ENCODE measurements around the gene VPS26B.
"Not testable (repeated sequence)": the region's sequence is repeated elsewhere in the genome, so short reads cannot be mapped to it uniquely, and the experiment has no call there.

VPS26B gene

GRCh38 chr11:134231958-134232659 is 7.6 kb downstream of the VPS26B start:
- in situ Hi-C loops (cut with HindIII; ENCODE audit: low sequenced_read_pairs) = no loop called here

DNA sequence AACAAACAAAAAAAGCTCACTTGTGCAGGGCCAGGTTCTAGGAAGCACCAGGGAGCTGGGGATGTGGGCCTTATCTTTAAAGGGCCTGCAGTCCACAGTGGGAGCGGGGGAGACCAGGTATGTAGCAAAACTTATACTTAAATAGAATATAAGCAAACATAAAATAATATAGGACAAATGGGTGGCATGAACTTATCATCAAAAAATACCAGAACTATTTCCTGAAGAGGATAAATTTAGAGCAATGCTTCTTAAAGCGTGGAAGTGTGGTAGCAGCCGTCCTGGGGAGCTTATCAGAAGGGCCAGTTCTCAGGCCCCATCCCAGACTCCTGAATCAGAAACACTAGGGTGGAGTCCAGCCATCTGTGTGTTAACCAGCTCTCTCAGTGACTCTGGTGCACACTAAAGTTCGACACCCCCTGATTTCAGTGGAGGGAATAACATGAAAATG is 9.3 kb downstream of the VPS26B start:
- in situ Hi-C loops (cut with HindIII; ENCODE audit: low sequenced_read_pairs) = no loop called here

GRCh38 chr11:134235399-134235798 is 10.9 kb downstream of the VPS26B start:
- in situ Hi-C loops (cut with HindIII; ENCODE audit: low sequenced_read_pairs) = no loop called here

DNA sequence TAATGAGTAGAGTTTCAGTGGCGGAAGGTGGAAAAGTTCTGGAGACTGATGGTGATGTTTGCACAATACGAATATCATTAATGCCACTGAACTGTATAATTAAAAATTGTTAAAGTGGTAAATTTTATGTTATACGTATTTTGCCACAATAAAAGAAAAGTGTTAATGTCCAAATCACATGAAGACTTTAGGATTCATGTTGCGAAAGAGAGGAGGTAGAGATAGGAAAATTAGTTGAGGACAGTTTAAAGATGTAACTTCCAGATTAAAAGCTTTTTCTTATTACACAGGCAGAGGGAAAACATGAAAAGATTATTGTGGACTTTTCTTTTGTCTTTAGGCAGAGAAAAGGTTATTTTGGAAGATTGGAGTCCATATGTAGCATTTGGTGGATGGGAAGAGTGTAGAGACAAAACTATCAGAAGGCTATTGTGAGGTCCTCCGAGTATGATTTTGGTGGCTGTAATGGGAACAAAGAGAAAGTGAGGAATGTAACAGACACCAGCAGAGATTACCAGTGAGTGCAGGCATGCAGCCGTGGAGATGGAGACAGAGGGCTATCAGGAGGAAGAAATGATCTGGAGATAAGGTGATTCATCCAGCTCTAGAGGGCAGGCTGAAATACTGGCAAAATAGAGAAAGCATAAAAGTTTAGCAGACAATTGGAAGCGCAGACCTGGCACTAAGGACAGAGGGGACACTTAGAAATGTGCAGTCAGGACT is 12.5 kb downstream of the VPS26B start:
- in situ Hi-C loops (cut with HindIII; ENCODE audit: low sequenced_read_pairs) = no loop called here

DNA sequence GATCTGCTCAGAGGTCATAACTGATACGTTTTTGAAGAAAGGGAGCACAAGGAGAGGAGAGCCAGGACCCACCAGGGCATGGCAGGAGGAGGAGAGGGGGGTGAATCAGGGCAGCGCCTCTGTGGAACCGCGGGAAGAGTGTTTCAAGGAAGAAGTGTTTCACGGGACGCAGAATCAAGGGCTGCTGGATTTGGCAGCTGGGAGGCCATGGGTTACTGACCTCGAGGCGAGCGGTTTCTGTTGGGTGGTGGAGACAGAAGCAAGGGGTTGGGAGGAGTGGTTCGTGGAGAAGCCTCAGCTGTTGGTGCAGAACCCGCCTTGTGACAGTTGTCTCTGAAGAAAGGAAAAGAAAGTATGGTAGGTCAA is 13.1 kb downstream of the VPS26B start:
- in situ Hi-C loops (cut with HindIII; ENCODE audit: low sequenced_read_pairs) = no loop called here

GRCh38 chr11:134238956-134239355 is 14.5 kb downstream of the VPS26B start:
- in situ Hi-C loops (cut with HindIII; ENCODE audit: low sequenced_read_pairs) = no loop called here

- in situ Hi-C loops (cut with HindIII; ENCODE audit: low sequenced_read_pairs) = no loop called here
Observed at GRCh38 chr11:134240592-134240991, 16.1 kb downstream of the VPS26B start.

DNA sequence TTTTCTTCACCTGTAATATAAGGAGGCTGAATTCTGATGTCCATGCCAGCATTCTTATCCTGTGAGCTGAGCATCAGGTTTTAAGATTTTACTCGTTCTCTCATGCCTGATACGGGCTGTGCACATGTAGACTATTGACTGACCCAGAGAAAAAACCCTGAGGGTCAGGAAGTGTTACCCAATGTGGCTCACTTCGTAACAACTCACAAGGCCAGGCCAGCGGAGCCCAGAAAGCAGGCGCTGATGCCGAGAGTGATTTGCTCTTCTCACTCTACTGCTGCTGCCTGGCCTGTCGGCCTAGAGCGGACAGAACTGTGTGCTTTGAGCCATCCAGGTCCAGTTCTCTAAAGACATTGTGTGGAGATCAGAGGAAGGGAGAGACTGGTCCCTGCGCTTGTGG is 17.9 kb downstream of the VPS26B start:
- in situ Hi-C loops (cut with HindIII; ENCODE audit: low sequenced_read_pairs) = no loop called here

DNA sequence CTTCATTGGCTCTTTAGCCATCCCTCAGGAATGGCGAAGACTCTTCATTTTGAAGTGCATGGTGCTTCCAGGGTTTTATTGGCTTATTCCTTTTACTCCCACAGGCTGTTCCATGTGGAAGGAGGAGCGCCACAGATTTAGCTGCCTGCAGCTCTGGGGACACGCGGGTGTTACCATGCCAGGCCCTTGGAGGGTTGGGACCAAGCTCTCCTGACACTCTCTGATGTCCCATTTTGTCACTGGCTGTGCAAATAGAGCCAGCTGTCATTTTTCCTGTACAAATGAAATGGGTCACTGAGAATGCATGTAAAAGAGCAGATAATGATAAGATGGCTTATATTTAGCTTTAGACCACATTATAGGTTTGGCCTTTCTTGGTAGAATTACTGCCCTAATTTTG is 19.4 kb downstream of the VPS26B start:
- in situ Hi-C loops (cut with HindIII; ENCODE audit: low sequenced_read_pairs) = no loop called here

GRCh38 chr11:134244593-134244992 is 20.1 kb downstream of the VPS26B start:
- in situ Hi-C loops (cut with HindIII; ENCODE audit: low sequenced_read_pairs) = no loop called here

DNA sequence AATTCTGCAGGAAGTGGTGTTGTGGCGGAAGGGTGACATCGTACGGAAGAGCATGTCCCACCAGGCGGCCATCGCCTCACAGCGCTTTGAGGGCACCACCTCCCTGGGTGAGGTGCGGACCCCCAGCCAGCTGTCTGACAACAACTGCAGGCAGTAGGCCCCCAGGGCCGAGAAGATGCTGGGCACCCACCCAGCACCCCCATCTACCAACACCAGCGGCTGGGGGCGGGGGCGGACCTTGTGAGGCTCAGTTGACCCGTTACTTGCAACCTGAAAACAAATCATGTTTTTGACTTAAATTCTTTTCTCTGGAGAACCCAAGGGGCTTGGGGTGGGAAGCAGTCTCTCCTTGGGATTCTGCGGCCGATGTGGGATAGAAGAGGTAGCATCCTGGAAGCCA is 21.0 kb downstream of the VPS26B start:
- in situ Hi-C loops (cut with HindIII; ENCODE audit: low sequenced_read_pairs) = no loop called here

GRCh38 chr11:134246100-134246499 is 21.6 kb downstream of the VPS26B start:
- in situ Hi-C loops (cut with HindIII; ENCODE audit: low sequenced_read_pairs) = no loop called here

DNA sequence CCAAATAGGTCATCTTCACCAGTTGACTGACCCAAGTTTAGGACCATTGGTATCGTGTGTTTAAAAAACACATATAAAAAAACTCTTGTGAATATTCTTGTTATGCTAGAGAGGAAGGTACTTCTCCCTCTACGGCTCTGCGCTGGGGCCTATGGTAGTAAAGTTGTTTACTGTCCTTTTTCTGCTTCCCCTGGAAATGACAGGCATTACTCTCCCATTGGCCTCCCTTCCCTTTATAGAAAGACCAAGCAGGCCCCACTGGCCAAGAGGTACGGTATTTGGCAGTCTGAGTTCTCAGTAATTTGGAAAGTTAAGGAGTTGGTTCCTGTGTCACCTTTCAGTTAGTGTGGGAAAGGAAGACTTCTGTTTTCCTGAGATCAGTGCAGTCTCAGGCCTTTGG is 22.2 kb downstream of the VPS26B start:
- in situ Hi-C loops (cut with HindIII; ENCODE audit: low sequenced_read_pairs) = no loop called here

DNA sequence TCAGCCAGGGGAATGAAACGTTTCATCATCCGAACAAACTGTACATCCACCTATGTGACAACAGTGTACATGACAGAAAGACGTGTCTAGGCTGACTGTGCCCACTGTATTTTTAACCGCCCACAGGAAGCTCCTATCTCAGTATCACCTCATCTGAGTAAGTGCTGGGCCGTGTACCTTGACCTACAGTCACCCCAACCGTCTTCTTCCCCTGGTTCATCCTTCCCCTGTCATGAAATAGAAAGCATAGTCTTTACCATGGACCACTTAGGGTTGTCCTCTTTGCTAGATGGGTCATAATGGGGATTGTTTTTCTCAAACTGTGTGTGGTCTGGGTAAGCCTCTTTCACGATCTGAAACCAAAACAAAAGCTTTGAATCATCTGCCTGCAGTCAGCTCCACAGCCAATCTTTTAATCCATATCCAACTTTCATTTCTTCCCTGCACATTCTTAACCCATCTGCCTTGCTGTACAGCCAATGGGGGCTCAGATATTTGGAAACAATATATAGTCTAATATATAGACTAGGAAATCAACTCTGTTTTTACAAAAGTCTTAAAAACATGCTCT is 24.5 kb downstream of the VPS26B start:
- in situ Hi-C loops (cut with HindIII; ENCODE audit: low sequenced_read_pairs) = no loop called here

GRCh38 chr11:134250246-134250645 is 25.8 kb downstream of the VPS26B start:
- in situ Hi-C loops (cut with HindIII; ENCODE audit: low sequenced_read_pairs) = no loop called here

GRCh38 chr11:134250675-134251074 is 26.2 kb downstream of the VPS26B start:
- in situ Hi-C loops (cut with HindIII; ENCODE audit: low sequenced_read_pairs) = no loop called here

DNA sequence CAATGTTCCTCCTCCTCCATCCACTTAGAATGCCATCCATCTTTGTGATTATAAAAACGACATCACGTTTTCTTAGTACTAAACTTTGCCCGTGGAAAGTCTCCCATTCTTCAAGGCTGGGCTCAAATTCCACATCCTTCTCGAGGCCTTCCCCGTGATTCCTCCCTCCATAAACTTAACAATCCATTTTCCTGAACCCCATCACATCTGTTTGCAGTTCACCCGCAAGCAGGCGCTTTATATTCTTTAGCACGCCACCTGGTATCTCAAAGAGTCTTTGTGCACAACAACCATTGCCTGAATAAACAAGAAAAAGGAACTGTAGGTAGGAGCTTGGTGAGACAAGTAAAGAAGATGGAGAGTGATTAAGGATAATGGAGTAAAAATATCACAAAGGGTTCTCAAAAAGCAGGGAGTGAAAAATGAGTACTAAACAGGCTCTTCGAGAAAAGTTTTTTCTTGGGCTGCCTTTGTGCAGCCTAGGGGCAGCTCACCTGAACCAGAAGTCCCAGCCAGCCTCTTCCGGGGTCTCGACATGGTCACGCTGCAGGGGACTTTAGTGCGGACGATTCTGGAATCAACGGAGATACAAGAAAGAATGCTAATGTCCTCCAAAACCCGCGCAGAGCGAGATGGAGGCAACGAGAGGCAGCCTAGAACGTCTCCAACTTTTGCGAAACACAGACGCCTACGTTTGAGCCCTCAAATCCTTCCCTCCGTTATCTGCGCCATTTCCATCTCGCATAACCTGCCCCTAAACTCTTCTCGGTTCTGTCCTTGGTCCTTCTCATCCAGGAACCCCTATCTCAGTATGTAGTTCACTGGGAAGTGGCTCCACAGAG is 28.1 kb downstream of the VPS26B start:
- in situ Hi-C loops (cut with HindIII; ENCODE audit: low sequenced_read_pairs) = no loop called here

DNA sequence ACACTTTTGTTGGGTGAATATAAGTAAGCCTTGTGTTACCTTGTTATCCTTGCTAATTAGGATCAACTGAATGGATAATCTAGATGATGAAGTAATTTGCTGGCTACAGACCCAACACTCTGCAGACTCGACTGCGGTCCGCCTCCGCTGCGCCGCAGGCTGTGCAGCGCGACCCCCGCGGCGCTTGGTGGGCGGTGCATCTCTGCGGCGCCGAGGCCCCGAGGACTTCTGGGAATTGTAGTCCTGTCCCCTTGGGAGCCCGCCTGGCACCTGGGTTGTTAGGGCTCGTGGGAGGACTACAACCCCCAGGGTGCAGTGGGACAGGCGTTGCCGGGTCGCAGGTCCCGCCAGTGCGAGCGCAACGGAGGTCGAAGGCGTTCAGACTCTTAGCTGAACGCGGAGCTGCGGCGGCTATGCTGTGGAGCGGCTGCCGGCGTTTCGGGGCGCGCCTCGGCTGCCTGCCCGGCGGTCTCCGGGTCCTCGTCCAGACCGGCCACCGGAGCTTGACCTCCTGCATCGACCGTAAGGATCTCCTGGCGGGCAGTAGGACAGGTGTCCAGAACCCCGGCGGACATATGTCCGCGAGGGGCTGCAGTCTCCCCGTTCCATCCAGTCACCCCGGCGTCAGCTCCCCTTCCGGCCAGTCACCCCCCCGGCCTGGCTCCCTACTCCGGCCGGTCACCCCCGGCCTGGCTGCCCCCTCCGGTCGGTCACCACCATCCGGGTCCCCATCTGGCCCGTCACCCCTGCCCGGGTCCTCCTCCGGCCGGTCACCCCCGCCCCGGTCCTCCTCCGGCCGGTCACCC is 28.9 kb downstream of the VPS26B start, which contains the start of the genes ACAD8 and THYN1:
Gene ACAD8 (plus strand): TSS at position 381 of the 806 bp plus-strand sequence. CDS start 33 bp downstream, at position 414.
Gene THYN1 (minus strand): TSS at position 165 of the 806 bp plus-strand sequence. CDS start 470 bp downstream, outside the sequence.
- in situ Hi-C loops (cut with HindIII; ENCODE audit: low sequenced_read_pairs) = no loop called here

GRCh38 chr11:134254433-134255183 is 30.1 kb downstream of the VPS26B start:
- in situ Hi-C loops (cut with HindIII; ENCODE audit: low sequenced_read_pairs) = no loop called here

GRCh38 chr11:134255184-134255561 is 30.7 kb downstream of the VPS26B start:
- in situ Hi-C loops (cut with HindIII; ENCODE audit: low sequenced_read_pairs) = not testable (repeated sequence)

Data from DLD1 (cell line).